Measurements from ENCODE around the gene NEUROD4. TPM values are rescaled to one million over a fixed set of nuclear protein-coding genes. Genes with fewer than 3 reads are reported as not detected.
A peak's percentile ranks its signal among the peaks of the same experiment; 100 is the strongest.

Gene NEUROD4
- total RNA-seq, 1 experiment from 2014 or later, result not detected

- no peaks in the 10 kb centered on the region for H3K36me3 ChIP-seq
- H3K27ac ChIP-seq, result no peak overlapping the region
- no peak overlapping the region for H3K4me3 ChIP-seq
- peaks cover 7% of the 10 kb centered on the region; the same call in 1 of the 2 replicates for H3K27me3 ChIP-seq (replicated peaks)
- no peaks in the 10 kb centered on the region for H3K4me1 ChIP-seq (replicated peaks)
- H3K9me3 ChIP-seq (replicated peaks), result no peaks in the 10 kb centered on the region
- no peak for DNase-seq (ENCODE audit: low read depth in 1 of 2, low spot score in 2 of 2)
Measured at GRCh38 chr12:54987611-54988231, 32.1 kb upstream of the NEUROD4 start.

GRCh38 chr12:54988402-54989054, 31.2 kb upstream of the NEUROD4 start:
- Histone ChIP-seq H3K27ac (no peak overlapping the region), H3K9me3 (replicated peaks) (no peaks in the 10 kb centered on the region), H3K4me1 (replicated peaks) (no peaks in the 10 kb centered on the region), H3K27me3 (replicated peaks) (peaks cover 7% of the 10 kb centered on the region; the same call in 1 of the 2 replicates), H3K36me3 (no peaks in the 10 kb centered on the region), H3K4me3 (no peak overlapping the region)
- no peak for DNase-seq (ENCODE audit: low read depth in 1 of 2, low spot score in 2 of 2)

- Histone ChIP-seq H3K4me3 (no peak overlapping the region), H3K36me3 (no peaks in the 10 kb centered on the region), H3K27ac (no peak overlapping the region), H3K9me3 (replicated peaks) (no peaks in the 10 kb centered on the region), H3K27me3 (replicated peaks) (peaks cover 10% of the 10 kb centered on the region; the same call in 1 of the 2 replicates), H3K4me1 (replicated peaks) (no peaks in the 10 kb centered on the region)
- no peak for DNase-seq (ENCODE audit: low read depth in 1 of 2, low spot score in 2 of 2)
Measured at GRCh38 chr12:54989829-54990228, 29.9 kb upstream of the NEUROD4 start.

DNA sequence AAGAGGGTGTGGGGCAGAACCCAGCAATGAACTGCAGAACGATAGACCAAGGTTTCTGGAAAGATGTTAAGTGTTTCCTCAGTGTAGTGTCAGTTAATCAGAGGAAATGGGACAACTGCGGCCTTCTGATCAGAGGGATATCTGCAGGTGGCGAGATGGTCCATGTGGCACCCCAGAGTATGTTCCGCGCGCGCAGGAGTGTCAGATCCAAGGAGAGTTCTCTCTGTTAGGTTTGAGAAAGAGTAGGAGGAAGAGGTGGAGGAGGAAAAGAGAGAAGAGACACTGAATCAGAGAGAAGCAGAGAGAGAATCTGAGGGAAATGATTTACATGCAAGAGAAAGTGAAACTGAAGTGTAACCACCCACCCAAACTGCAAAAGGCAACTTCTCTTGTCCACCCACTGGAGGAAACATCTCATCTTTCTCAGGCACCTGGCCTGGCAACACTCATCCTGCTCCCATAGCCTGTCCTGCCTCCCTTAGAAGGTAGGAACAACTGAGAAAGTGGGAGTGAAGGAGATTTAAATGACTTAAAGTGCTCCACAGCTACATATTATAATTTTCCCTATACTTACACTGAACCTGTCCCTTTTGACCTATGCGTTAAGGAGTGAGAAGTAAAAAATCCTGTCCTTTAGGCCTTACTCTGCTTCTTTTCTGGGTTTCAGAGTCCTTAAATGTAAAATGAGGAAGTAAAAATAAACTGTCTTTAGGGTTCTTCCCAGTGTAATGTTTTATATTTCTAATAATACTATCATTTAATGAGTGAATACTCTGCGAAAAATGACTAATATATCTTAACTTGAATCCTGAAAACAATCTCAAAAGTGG, 28.4 kb upstream of the NEUROD4 start:
- DNase-seq (ENCODE audit: low read depth in 1 of 2, low spot score in 2 of 2), result no peak
- Histone ChIP-seq H3K4me3 (no peak overlapping the region), H3K9me3 (replicated peaks) (no peaks in the 10 kb centered on the region), H3K36me3 (no peaks in the 10 kb centered on the region), H3K27me3 (replicated peaks) (peaks cover 7% of the 10 kb centered on the region; the same call in 1 of the 2 replicates), H3K4me1 (replicated peaks) (no peaks in the 10 kb centered on the region), H3K27ac (no peak overlapping the region)

DNA sequence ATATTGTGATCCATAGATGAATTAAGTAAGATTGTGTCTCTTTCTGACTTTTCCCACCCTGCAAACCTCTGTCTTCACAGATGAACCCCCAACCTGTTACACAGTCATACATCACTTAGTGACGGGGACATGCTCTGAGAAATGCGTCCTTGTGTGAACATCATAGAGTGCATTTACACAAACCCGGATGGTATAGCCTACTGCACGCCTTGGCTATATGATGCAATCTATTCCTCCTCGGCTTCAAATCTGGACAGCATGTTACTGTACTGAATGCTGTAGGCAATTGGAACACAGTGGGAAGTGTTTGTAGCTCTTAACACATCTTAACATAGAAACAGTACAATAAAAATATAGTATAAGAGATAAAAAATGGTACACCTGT, 27.8 kb upstream of the NEUROD4 start:
- Histone ChIP-seq H3K36me3 (no peaks in the 10 kb centered on the region), H3K9me3 (replicated peaks) (no peaks in the 10 kb centered on the region), H3K27me3 (replicated peaks) (0 out of 2 replicates have a peak, but pooled peaks cover 3% of the 10 kb centered on the region), H3K4me1 (replicated peaks) (no peaks in the 10 kb centered on the region), H3K4me3 (no peak overlapping the region), H3K27ac (no peak overlapping the region)
- no peak for DNase-seq (ENCODE audit: low read depth in 1 of 2, low spot score in 2 of 2)

- no peaks in the 10 kb centered on the region for H3K4me1 ChIP-seq (replicated peaks)
- DNase-seq (ENCODE audit: low read depth in 1 of 2, low spot score in 2 of 2), result peak in 1 of 2 experiments; percentile 35
- no peak overlapping the region for H3K27ac ChIP-seq
- H3K4me3 ChIP-seq, result no peak overlapping the region
- H3K9me3 ChIP-seq (replicated peaks), result no peaks in the 10 kb centered on the region
- no peaks in the 10 kb centered on the region for H3K36me3 ChIP-seq
- H3K27me3 ChIP-seq (replicated peaks), result 0 out of 2 replicates have a peak, but pooled peaks cover 7% of the 10 kb centered on the region
Measured at GRCh38 chr12:54993181-54993835, 26.5 kb upstream of the NEUROD4 start.

- DNase-seq (ENCODE audit: low read depth in 1 of 2, low spot score in 2 of 2), result no peak
- Histone ChIP-seq H3K9me3 (replicated peaks) (no peaks in the 10 kb centered on the region), H3K4me1 (replicated peaks) (no peaks in the 10 kb centered on the region), H3K36me3 (no peaks in the 10 kb centered on the region), H3K27me3 (replicated peaks) (peaks cover 7% of the 10 kb centered on the region; the same call in 1 of the 2 replicates), H3K4me3 (no peak overlapping the region), H3K27ac (no peak overlapping the region)
Measured at GRCh38 chr12:54996205-54996604, 23.6 kb upstream of the NEUROD4 start.

DNA sequence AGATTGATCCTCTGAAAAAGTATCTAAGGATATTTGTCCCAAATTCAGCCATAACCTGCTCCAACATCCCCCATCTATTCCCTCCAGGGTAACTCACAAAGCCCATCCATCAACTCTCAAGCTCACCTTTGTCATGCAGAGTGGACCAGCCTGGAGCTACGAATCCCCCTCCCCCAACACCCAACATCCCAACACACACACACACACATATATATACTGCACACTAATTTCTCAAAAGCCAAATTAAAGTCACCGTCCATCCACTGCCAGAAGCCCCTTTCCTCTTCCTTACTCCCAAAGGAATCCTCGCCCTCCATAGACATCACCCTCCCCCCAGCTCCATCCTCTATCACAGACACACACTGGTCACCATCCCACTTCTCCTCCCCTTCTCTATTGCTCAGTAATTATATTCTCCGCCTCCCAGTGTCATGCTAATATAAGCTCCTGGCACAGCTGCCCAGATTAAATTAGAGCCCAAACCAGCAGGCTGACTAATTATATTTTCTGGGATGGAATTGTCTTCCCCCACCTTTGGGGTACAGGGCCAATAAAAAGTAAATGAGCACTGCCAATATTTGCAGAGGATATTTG, 21.7 kb upstream of the NEUROD4 start:
- no peak for DNase-seq (ENCODE audit: low read depth in 1 of 2, low spot score in 2 of 2)
- Histone ChIP-seq H3K36me3 (no peaks in the 10 kb centered on the region), H3K27me3 (replicated peaks) (peaks cover 9% of the 10 kb centered on the region), H3K27ac (no peak overlapping the region), H3K4me3 (no peak overlapping the region), H3K4me1 (replicated peaks) (no peaks in the 10 kb centered on the region), H3K9me3 (replicated peaks) (no peaks in the 10 kb centered on the region)

- Histone ChIP-seq H3K36me3 (no peaks in the 10 kb centered on the region), H3K9me3 (replicated peaks) (no peaks in the 10 kb centered on the region), H3K27ac (no peak overlapping the region), H3K27me3 (replicated peaks) (peaks cover 15% of the 10 kb centered on the region), H3K4me1 (replicated peaks) (no peaks in the 10 kb centered on the region), H3K4me3 (no peak overlapping the region)
- no peak for DNase-seq (ENCODE audit: low read depth in 1 of 2, low spot score in 2 of 2)
Measured at GRCh38 chr12:54998958-54999510, 20.7 kb upstream of the NEUROD4 start.

DNA sequence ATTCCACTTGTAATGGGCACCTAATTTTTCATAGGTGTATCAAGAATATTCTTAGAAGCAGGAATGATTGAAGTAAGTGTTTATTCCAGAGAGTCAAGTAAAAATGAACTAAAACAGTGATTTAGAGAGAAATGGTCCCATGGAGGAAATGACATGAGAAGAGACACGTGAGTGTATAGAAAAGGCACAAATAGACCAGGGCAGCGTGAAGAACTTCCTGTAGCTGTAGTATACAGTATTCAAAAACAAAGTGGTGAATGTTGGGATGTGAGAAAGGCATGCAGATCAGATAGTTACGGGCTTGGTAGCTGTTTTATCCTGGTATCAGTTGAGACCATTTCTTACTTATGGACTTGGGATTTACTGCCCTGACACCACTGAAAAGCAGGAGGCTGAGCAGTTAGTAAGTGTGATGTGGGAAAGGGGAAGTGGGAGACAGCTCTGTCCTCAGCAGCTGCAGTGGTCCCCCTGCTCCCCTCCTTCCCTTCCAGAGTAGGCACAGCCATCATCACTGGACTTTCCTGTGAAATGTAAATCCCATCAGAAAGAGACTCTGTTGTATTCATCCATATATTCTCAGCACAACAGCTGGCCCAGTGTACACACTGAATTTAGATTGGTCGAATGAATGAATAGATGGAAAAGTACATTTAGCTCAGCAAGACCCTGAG, 18.4 kb upstream of the NEUROD4 start:
- Histone ChIP-seq H3K4me3 (no peak overlapping the region), H3K36me3 (no peaks in the 10 kb centered on the region), H3K27ac (no peak overlapping the region), H3K27me3 (replicated peaks) (peaks cover 18% of the 10 kb centered on the region), H3K9me3 (replicated peaks) (no peaks in the 10 kb centered on the region), H3K4me1 (replicated peaks) (no peaks in the 10 kb centered on the region)
- no peak for DNase-seq (ENCODE audit: low read depth in 1 of 2, low spot score in 2 of 2)

DNA sequence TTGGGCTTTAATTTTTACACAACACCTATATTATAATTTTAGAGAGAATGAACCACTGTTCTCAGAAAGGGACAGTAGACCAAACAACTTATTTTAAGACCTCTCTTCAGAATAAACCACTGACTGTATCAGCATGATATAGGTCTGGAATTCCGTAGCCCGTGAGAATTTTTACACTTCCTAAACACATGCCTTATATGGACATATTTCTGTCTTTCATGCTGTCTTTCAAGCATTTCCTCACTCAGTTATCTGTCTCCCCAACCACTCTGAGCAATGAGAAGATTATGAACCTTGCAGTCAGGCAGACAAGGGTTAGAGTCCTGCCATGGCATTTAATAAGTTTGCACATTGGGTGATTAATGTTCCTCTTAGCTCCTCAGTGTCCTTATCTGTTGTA, 17.4 kb upstream of the NEUROD4 start:
- DNase-seq (ENCODE audit: low read depth in 1 of 2, low spot score in 2 of 2), result no peak
- Histone ChIP-seq H3K4me3 (no peak overlapping the region), H3K27ac (no peak overlapping the region), H3K4me1 (replicated peaks) (no peaks in the 10 kb centered on the region), H3K27me3 (replicated peaks) (peaks cover 16% of the 10 kb centered on the region), H3K36me3 (no peaks in the 10 kb centered on the region), H3K9me3 (replicated peaks) (no peaks in the 10 kb centered on the region)

DNA sequence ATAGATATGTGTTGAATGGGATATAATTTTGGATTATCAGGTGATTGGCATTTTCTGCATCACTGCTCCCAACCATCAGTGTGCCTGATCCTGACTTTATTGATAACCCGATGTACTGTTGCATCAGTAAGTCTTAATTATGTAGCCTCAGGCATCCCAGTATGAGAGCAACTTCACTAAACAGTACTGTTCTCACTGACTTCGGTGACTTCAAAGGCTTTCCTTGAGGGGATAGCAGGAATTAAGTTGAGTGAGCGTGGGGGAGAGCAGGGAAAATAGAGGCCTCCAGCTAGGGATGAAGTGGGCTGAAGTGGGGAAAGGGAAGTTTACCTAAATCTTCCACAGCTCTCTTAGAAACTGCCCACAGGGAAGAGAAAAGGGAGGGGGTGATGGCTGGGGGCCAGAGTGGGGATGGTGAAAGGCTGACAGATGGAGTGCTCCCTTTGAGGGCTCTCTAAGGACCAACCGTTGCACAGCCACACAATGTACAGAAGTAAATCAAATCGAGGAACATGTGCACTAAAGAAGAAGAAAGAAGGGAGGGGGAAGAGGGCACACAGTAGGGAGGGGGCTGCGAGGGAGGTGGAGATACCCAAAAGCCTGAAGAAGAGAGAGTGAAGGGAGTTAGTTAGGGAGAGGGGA, 10.7 kb upstream of the NEUROD4 start:
- H3K4me1 ChIP-seq (replicated peaks), result no peaks in the 10 kb centered on the region
- H3K36me3 ChIP-seq, result no peaks in the 10 kb centered on the region
- 0 out of 2 replicates have a peak, but pooled peaks cover 6% of the 10 kb centered on the region for H3K27me3 ChIP-seq (replicated peaks)
- no peak for DNase-seq (ENCODE audit: low read depth in 1 of 2, low spot score in 2 of 2)
- no peak overlapping the region for H3K4me3 ChIP-seq
- H3K27ac ChIP-seq, result no peak overlapping the region
- no peaks in the 10 kb centered on the region for H3K9me3 ChIP-seq (replicated peaks)

Data from SJSA1 (cell line).